Left lung (tissue), 10 donors: ENCODE data around the gene FAM234B. TPM values are rescaled to one million over a fixed set of nuclear protein-coding genes. Genes with fewer than 3 reads are reported as not detected.
"Not testable (repeated sequence)": the region's sequence is repeated elsewhere in the genome, so short reads cannot be mapped to it uniquely, and the experiment has no call there.

Experiments used
- ATAC-seq: fragments of 200-7000 bp; cut with Tn5 transposase; one replicate; pipeline ENCODE4 v1.9.1; 2020; ENCODE audit warnings: moderate library complexity
- DNase-seq, 4 donors: peaks; one replicate each; pipeline ENCODE4 v3.0.0-alpha.2; 2013 to 2020
- H3K27ac ChIP-seq, 2 donors: fragments of 200-600 bp; sonication (generic) in 1 of 2; one replicate each; pipeline versions ENCODE4 v1.5.0 to v1.8.0; 2020 to 2021
- H3K27me3 ChIP-seq, 2 donors: fragments of 200-600 bp; sonication (generic) in 1 of 2; one replicate each; pipeline versions ENCODE4 v1.5.0 to v1.8.0; 2020 to 2021
- H3K36me3 ChIP-seq, 2 donors: fragments of 200-600 bp; sonication (generic) in 1 of 2; one replicate each; pipeline versions ENCODE4 v1.5.0 to v1.8.0; 2020 to 2021
- H3K4me1 ChIP-seq, 2 donors: fragments of 200-600 bp; one replicate each; pipeline ENCODE4 v1.8.0; 2021
- H3K4me3 ChIP-seq, 2 donors: fragments of 200-600 bp; sonication (generic) in 1 of 2; one replicate each; pipeline versions ENCODE4 v1.5.0 to v1.8.0; 2020 to 2021; ENCODE audit warnings: mild to moderate bottlenecking in 1 of 2
- H3K9me3 ChIP-seq, 2 donors: fragments of 200-600 bp; sonication (generic) in 1 of 2; one replicate each; pipeline versions ENCODE4 v1.5.0 to v1.8.0; 2020 to 2021
- CTCF ChIP-seq, 2 donors: fragments of 200-600 bp; sonication (generic) in 1 of 2; IDR thresholded peaks; one replicate each; pipeline versions ENCODE4 v1.5.0 to v1.8.0; 2021; ENCODE audit warnings: antibody characterized with exemption in 2 of 2
- intact Hi-C, 2 donors: fragments of 100-400 bp; cut with DNase I; formaldehyde crosslinking; loops; one replicate each; pipeline versions ENCODE4 v1.11.2 to v1.14.2; 2022
- polyA plus RNA-seq, 6 donors: library from polyadenylated mRNA; unstranded; fragments of 120-200 nt; gene quantifications; one replicate each; pipeline ENCODE4 v1.2.1, GENCODE V29; 2013; ENCODE audit not compliant: insufficient read length in 6 of 6
- total RNA-seq, 2 donors: library from RNA; stranded (reverse); fragmentation: NEBNext Ultra II Directional; extraction: Animal tissue kit (Norgen Biotek cat#: 25700); gene quantifications; one replicate each; pipeline ENCODE4 v1.2.1, GENCODE V29; 2021
- donor health status: DM: no; HTN: yes; CAD: no.
- donor health status: DM: no; HTN: no; CAD: no.

FAM234B gene
- total and polyA plus RNA-seq, 8 donors, result 7.3 to 11.0 (median 8.9) TPM

GRCh38 chr12:13044906-13045299, 722 bp downstream of the FAM234B start:
- H3K36me3 ChIP-seq, result no peaks in the 10 kb centered on the region
- TF ChIP-seq CTCF (IDR thresholded peaks at IDR 0.05), result no peak
- ATAC-seq (no peak), DNase-seq (no peak)
- no peaks in the 10 kb centered on the region for H3K9me3 ChIP-seq
- intact Hi-C loops, result no loop called here
- H3K27ac ChIP-seq, result no peak overlapping the region
- peak overlapping the region; percentile 97 to 100 for H3K4me3 ChIP-seq
- H3K27me3 ChIP-seq, result no peaks in the 10 kb centered on the region
- peaks cover 5 to 18% of the 10 kb centered on the region in 2 donors for H3K4me1 ChIP-seq

DNA sequence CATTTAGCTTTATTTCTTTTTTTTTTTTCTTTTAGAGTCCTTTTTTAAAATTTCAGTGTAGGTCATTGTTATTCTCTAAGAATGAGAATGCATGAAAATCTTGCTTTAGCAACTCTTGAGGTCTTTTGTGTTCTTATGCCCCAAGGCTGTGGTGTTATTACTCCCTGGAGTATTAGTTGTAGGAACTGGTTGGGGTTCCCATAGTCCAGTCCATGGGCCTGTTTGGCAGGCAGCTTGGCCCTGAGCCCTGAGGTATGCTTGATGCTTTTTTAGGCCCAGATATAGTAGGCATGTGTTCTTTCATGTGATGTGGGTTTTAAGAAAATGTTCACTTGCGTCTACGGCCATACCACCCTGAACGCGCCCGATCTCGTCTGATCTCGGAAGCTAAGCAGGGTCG, 1.6 kb downstream of the FAM234B start:
- no peak overlapping the region for H3K4me3 ChIP-seq
- DNase-seq (no peak), ATAC-seq (no peak)
- no peaks in the 10 kb centered on the region for H3K9me3 ChIP-seq
- H3K27me3 ChIP-seq, result no peaks in the 10 kb centered on the region
- TF ChIP-seq CTCF (IDR thresholded peaks at IDR 0.05), result no peak
- no peaks in the 10 kb centered on the region for H3K36me3 ChIP-seq
- no peak overlapping the region for H3K27ac ChIP-seq
- peaks cover 5 to 18% of the 10 kb centered on the region in 2 donors for H3K4me1 ChIP-seq
- intact Hi-C loops, result no loop called here

DNA sequence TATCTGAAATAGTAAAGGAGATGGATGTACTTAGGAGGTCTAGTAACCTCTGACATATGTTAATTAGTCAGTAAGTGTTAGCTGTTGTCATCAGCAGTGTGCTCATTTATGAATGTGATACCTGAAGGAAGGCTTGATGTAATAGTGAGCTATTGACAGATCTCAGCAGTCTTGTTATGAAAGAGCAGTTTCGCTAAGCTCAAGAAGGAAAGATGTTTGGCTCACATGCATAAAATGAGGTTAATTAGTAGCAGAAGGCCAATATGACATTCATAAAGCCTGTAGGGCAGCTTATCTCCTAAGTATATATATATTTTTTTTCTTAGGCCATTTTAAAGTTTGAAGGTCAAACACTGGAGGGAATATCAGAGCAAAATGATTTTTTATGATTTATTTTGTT, 2.8 kb downstream of the FAM234B start:
- H3K4me3 ChIP-seq, result no peak overlapping the region

GRCh38 chr12:13049816-13050215, 5.6 kb downstream of the FAM234B start:
- TF ChIP-seq CTCF (IDR thresholded peaks at IDR 0.05), result no peak
- H3K27me3 ChIP-seq, result no peaks in the 10 kb centered on the region
- ATAC-seq, result no peak

More for the DNA sequence above, 2.8 kb downstream of the FAM234B start:
- ATAC-seq (no peak), DNase-seq (no peak)
- H3K27me3 ChIP-seq, result no peaks in the 10 kb centered on the region
- no peak overlapping the region for H3K27ac ChIP-seq
- intact Hi-C loops, result no loop called here
- no peaks in the 10 kb centered on the region for H3K36me3 ChIP-seq
- no peaks in the 10 kb centered on the region for H3K9me3 ChIP-seq
- H3K4me1 ChIP-seq, result peaks cover 5 to 18% of the 10 kb centered on the region in 2 donors
- no peak for TF ChIP-seq CTCF (IDR thresholded peaks at IDR 0.05)

DNA sequence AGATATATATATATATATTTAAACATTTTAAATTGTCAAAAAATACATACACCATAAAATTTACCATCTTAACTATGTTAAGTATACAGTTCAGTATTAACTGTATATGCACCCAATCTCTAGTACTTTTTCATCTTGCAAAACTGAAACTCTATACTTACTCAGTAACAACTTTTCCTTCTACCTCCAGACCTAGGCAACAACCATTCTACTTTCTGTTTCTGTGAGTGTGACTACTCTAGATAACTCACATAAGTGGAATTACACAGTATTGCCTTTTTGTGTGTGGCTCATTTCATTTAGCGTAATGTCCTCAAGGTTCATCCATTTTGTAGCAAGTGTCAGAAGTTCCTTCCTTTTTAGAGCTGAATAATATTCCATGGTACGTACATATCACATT, 8.2 kb downstream of the FAM234B start:
- no peaks in the 10 kb centered on the region for H3K27me3 ChIP-seq
- intact Hi-C loops, result no loop called here
- no peak for TF ChIP-seq CTCF (IDR thresholded peaks at IDR 0.05)
- ATAC-seq (no peak), DNase-seq (no peak)
- H3K27ac ChIP-seq, result no peak overlapping the region
- H3K36me3 ChIP-seq, result peaks cover 0 to 6% of the 10 kb centered on the region in 2 donors
- H3K4me1 ChIP-seq, result no peaks in the 10 kb centered on the region
- no peak overlapping the region for H3K4me3 ChIP-seq
- peaks cover 0 to 13% of the 10 kb centered on the region in 2 donors for H3K9me3 ChIP-seq

More at GRCh38 chr12:13049816-13050215, 5.6 kb downstream of the FAM234B start:
- Histone ChIP-seq H3K9me3 (peaks cover 0 to 13% of the 10 kb centered on the region in 2 donors), H3K36me3 (no peaks in the 10 kb centered on the region), H3K4me3 (no peak overlapping the region), H3K27ac (no peak overlapping the region), H3K4me1 (peaks cover 5 to 7% of the 10 kb centered on the region in 2 donors)
- DNase-seq, result no peak
- intact Hi-C loops, result no loop called here

DNA sequence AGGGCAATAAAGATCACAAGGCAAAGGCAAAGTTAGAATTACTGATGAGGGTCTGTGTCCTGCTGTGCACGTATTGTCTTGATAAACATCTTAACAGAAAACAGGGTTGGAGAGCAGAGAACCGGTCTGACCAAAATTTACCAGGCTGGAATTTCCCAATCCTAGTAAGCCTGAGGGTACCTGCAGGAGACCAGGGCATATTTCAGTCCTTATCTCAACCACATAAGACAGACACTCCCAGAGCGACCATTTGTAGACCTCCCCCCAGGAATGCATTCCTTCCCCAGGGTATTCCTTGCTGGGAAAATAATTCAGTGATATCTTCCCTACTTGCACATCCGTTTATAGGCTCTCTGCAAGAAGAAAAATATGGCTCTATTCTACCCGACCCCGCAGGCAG, 9.4 kb downstream of the FAM234B start:
- H3K4me3 ChIP-seq, H3K27ac ChIP-seq, H3K36me3 ChIP-seq, H3K4me1 ChIP-seq, H3K27me3 ChIP-seq, DNase-seq, ATAC-seq, intact Hi-C loops: not testable (repeated sequence)
- H3K9me3 ChIP-seq, result peaks cover 0 to 13% of the 10 kb centered on the region in 2 donors
